IMR-90 (cell line): Measurements from ENCODE around the gene TRPM8.

Source experiments
- MXI1 ChIP-seq: IDR thresholded peaks from 2 replicates; pipeline ENCODE4 v1.6.1; 2012; ENCODE audit warnings: low read depth, mild to moderate bottlenecking, low read length, moderate library complexity, borderline replicate concordance
- POLR2A ChIP-seq: IDR thresholded peaks from 2 replicates; pipeline ENCODE4 v1.6.1; 2012; ENCODE audit warnings: mild to moderate bottlenecking, low read depth, low read length
- RAD21 ChIP-seq: IDR thresholded peaks from 2 replicates; pipeline ENCODE4 v1.6.1; 2012; ENCODE audit warnings: low read length, improper control_type of control experiment
- RFX5 ChIP-seq: IDR thresholded peaks from 2 replicates; pipeline ENCODE4 v1.8.0; 2012; ENCODE audit warnings: low read depth, mild to moderate bottlenecking, low read length, moderate library complexity
- TF ChIP-seq, protein P1 (sequence below): conservative IDR thresholded peaks from 2 replicates; pipeline ENCODE4 v1.5.1; 2012; ENCODE audit warnings: mild to moderate bottlenecking, low read depth, low read length, improper control_type of control experiment

DNA sequence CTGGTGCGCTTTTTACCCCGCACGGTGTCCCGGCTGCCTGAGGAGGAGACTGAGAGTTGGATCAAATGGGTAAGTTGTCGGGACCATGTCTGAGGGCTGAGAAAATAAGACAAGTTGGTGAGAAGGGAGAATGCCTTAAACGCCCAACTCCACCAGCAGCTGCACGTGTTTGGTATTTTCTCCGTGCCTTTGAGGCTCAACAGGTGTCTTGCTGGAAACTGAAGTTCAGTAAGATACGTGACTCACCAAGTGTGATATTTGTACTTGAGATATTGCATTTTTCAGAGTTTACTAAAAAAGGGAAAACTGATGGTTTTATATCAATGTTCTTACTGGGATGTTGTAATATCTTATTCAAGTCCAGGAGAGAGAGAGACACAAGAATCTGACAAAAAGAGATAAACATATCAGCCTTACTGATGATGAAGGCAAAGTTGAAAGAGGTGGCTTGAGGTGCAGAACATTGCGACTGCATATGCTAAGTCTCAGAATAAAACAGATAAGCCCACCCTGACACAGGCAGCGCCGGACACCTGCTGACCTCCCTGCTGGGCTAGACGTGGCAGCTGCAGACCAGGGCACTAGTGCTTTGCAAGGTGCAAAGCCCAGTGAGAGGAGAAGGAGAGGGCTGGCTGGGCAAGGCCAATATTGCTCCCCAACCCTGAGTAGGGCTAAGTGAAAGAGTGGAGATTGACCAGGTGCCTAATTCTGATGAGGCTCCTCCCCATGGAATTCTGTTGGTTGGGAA lies 33.1 kb downstream of the TRPM8 start:
- TF ChIP-seq POLR2A (no peak), RFX5 (no peak), RAD21 (no peak), MXI1 (no peak)
- TF ChIP-seq, protein P1, sequence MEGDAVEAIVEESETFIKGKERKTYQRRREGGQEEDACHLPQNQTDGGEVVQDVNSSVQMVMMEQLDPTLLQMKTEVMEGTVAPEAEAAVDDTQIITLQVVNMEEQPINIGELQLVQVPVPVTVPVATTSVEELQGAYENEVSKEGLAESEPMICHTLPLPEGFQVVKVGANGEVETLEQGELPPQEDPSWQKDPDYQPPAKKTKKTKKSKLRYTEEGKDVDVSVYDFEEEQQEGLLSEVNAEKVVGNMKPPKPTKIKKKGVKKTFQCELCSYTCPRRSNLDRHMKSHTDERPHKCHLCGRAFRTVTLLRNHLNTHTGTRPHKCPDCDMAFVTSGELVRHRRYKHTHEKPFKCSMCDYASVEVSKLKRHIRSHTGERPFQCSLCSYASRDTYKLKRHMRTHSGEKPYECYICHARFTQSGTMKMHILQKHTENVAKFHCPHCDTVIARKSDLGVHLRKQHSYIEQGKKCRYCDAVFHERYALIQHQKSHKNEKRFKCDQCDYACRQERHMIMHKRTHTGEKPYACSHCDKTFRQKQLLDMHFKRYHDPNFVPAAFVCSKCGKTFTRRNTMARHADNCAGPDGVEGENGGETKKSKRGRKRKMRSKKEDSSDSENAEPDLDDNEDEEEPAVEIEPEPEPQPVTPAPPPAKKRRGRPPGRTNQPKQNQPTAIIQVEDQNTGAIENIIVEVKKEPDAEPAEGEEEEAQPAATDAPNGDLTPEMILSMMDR, result no peak
